HepG2 (cell line): ENCODE measurements around the gene CRYAB. TPM values are rescaled to one million over a fixed set of nuclear protein-coding genes. Genes with fewer than 3 reads are reported as not detected.

ENCODE experiments used
- CREB1 ChIP-seq, 2 experiments: fragments of 450-650 bp in 1 of 2; IDR thresholded peaks; 2 replicates each; pipeline ENCODE4 v1.6.1; 2016 to 2017; ENCODE audit warnings: control low read depth in 1 of 2, mild to moderate bottlenecking in 1 of 2, missing compliant biosample characterization in 1 of 2, missing genetic modification characterization in 1 of 2
- FOXK1 ChIP-seq: sonication (generic); formaldehyde crosslinking; IDR thresholded peaks from 2 replicates; pipeline ENCODE4 v1.4.0; 2020; ENCODE audit warnings: low read depth, missing genetic modification reagents, borderline replicate concordance
- HOXA5 ChIP-seq: sonication (generic); formaldehyde crosslinking; IDR thresholded peaks from 2 replicates; pipeline ENCODE4 v1.4.0; 2020; ENCODE audit warnings: missing genetic modification reagents
- HOXA7 ChIP-seq: sonication (generic); formaldehyde crosslinking; IDR thresholded peaks from 2 replicates; pipeline ENCODE4 v1.8.1; 2022; ENCODE audit warnings: mild to moderate bottlenecking, missing genetic modification reagents, moderate library complexity
- ISL2 ChIP-seq: sonication (generic); formaldehyde crosslinking; IDR thresholded peaks from 2 replicates; pipeline ENCODE4 v1.5.0; 2020; ENCODE audit warnings: missing genetic modification reagents
- KMT2A ChIP-seq: sonication (generic); formaldehyde crosslinking; IDR thresholded peaks from 2 replicates; pipeline ENCODE4 v1.4.0; 2020; ENCODE audit warnings: missing genetic modification reagents
- MIER3 ChIP-seq: IDR thresholded peaks from 2 replicates; pipeline ENCODE4 v1.6.1; 2016; ENCODE audit warnings: missing compliant biosample characterization, borderline replicate concordance
- SNAI1 ChIP-seq: sonication (generic); formaldehyde crosslinking; IDR thresholded peaks from 2 replicates; pipeline ENCODE4 v1.5.0; 2020; ENCODE audit warnings: mild to moderate bottlenecking, missing genetic modification reagents, borderline replicate concordance
- TCF12 ChIP-seq, 2 experiments: fragments of 450-650 bp in 1 of 2; sonication (generic) in 1 of 2; formaldehyde crosslinking in 1 of 2; IDR thresholded peaks; 2 replicates each; pipeline versions ENCODE4 v1.6.1 to v1.8.0; 2017 to 2022; ENCODE audit warnings: antibody characterized with exemption in 1 of 2, mild to moderate bottlenecking in 1 of 2, missing genetic modification reagents in 1 of 2, moderate library complexity in 1 of 2
- ZNF180 ChIP-seq: sonication (generic); formaldehyde crosslinking; IDR thresholded peaks from 2 replicates; pipeline ENCODE4 v1.4.0; 2020; ENCODE audit warnings: low read depth, missing genetic modification reagents, borderline replicate concordance
- ZNF274 ChIP-seq: sonication (generic); formaldehyde crosslinking; IDR thresholded peaks from 2 replicates; pipeline ENCODE4 v1.5.1; 2020; ENCODE audit warnings: mild to moderate bottlenecking, missing genetic modification reagents
- ZNF557 ChIP-seq: sonication (generic); formaldehyde crosslinking; IDR thresholded peaks from 2 replicates; pipeline ENCODE4 v1.4.0; 2020; ENCODE audit warnings: missing genetic modification reagents
- ZNF569 ChIP-seq: sonication (generic); formaldehyde crosslinking; IDR thresholded peaks from 2 replicates; pipeline ENCODE4 v1.5.0; 2020; ENCODE audit warnings: mild to moderate bottlenecking, missing genetic modification reagents, moderate library complexity, borderline replicate concordance
- ZNF616 ChIP-seq: sonication (generic); formaldehyde crosslinking; IDR thresholded peaks from 2 replicates; pipeline ENCODE4 v1.5.0; 2020; ENCODE audit warnings: low read depth, mild to moderate bottlenecking, missing genetic modification reagents
- ZNF644 ChIP-seq: IDR thresholded peaks from 2 replicates; pipeline ENCODE4 v1.6.1; 2016; ENCODE audit warnings: low read depth
- ZNF691 ChIP-seq: sonication (generic); formaldehyde crosslinking; IDR thresholded peaks from 2 replicates; pipeline ENCODE4 v1.4.0; 2020; ENCODE audit warnings: missing genetic modification reagents, low read depth, mild to moderate bottlenecking, borderline replicate concordance
- ZNF878 ChIP-seq: sonication (generic); formaldehyde crosslinking; IDR thresholded peaks from 2 replicates; pipeline ENCODE4 v1.8.1; 2023; ENCODE audit warnings: mild to moderate bottlenecking, missing genetic modification reagents, moderate library complexity
- polyA plus RNA-seq, 8 experiments: library from polyadenylated mRNA; depleted of rRNA in 3 of 8; stranded (reverse) in 7 of 8; unstranded in 1 of 8; fragments of >200 nt; fragmentation: Illumina TruSeq in 4 of 8; extraction: Trizol in 4 of 8; gene quantifications; 2 replicates each; pipeline versions ENCODE4 v1.2.1 to v1.2.3, GENCODE V29; 2011 to 2016; ENCODE audit warnings: low read depth in 4 of 8, missing spikeins in 1 of 8, mixed read lengths in 1 of 8; ENCODE audit not compliant: insufficient read depth in 1 of 8
- total RNA-seq, 5 experiments: library from RNA; depleted of rRNA; stranded (reverse); fragments of >200 nt; fragmentation: Illumina TruSeq; extraction: Trizol; gene quantifications; 2 replicates each; pipeline ENCODE4 v1.2.3, GENCODE V29; 2016; ENCODE audit warnings: low read depth in 1 of 5
- TF ChIP-seq, protein P1 (sequence below): sonication (generic); formaldehyde crosslinking; IDR thresholded peaks from 2 replicates; pipeline ENCODE4 v1.4.0; 2020; ENCODE audit warnings: missing genetic modification reagents, mild to moderate bottlenecking, borderline replicate concordance
- TF ChIP-seq, protein P2 (sequence below): IDR thresholded peaks from 2 replicates; pipeline ENCODE4 v1.6.1; 2012; ENCODE audit warnings: inconsistent platforms
- TF ChIP-seq, protein P3 (sequence below): sonication (generic); formaldehyde crosslinking; IDR thresholded peaks from 2 replicates; pipeline ENCODE4 v1.5.0; 2020; ENCODE audit warnings: missing genetic modification reagents
- TF ChIP-seq, protein P4 (sequence below): sonication (generic); formaldehyde crosslinking; IDR thresholded peaks from 2 replicates; pipeline ENCODE4 v1.4.0; 2020; ENCODE audit warnings: missing genetic modification reagents, borderline replicate concordance

CRYAB gene
- total and polyA plus RNA-seq, 2 of the 13 experiments (the other 11 are each of a cell fraction or from before 2014, with no cell fraction given): 0.55 to 1.1 TPM

GRCh38 chr11:111870886-111871692 is 40.5 kb downstream of the CRYAB start, which contains the start of gene ALG9 (continued):
- TF ChIP-seq TCF12 (IDR thresholded peaks at IDR 0.05): no peak
- 0 out of 2 replicates have a peak, but pooled peaks have one; percentile 79 for TF ChIP-seq TCF12 (CRISPR knock-in tag; IDR thresholded peaks at IDR 0.05)
- TF ChIP-seq ZNF691 (CRISPR knock-in tag): peak; percentile 74; the same call in 1 of the 2 replicates
- TF ChIP-seq ISL2 (CRISPR knock-in tag): no peak
- no peak for TF ChIP-seq ZNF180
- TF ChIP-seq HOXA7 (CRISPR knock-in tag): no peak
- TF ChIP-seq SNAI1: no peak
- TF ChIP-seq, protein P1, sequence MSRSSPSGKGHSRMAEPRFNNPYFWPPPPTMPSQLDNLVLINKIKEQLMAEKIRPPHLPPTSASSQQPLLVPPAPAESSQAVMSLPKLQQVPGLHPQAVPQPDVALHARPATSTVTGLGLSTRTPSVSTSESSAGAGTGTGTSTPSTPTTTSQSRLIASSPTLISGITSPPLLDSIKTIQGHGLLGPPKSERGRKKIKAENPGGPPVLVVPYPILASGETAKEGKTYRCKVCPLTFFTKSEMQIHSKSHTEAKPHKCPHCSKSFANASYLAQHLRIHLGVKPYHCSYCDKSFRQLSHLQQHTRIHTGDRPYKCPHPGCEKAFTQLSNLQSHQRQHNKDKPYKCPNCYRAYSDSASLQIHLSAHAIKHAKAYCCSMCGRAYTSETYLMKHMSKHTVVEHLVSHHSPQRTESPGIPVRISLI: no peak; the same call in 1 of the 2 replicates
- peak; percentile 57; the same call in 1 of the 2 replicates for TF ChIP-seq ZNF644
- no peak for TF ChIP-seq FOXK1 (CRISPR knock-in tag)
- TF ChIP-seq, protein P2, sequence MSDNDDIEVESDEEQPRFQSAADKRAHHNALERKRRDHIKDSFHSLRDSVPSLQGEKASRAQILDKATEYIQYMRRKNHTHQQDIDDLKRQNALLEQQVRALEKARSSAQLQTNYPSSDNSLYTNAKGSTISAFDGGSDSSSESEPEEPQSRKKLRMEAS: no peak
- no peak for TF ChIP-seq ZNF878
- 0 out of 2 replicates have a peak, but pooled peaks have one; percentile 52 for TF ChIP-seq MIER3 (CRISPR knock-in tag)
- peak; percentile 65 for TF ChIP-seq KMT2A (CRISPR knock-in tag)
- TF ChIP-seq ZNF569 (CRISPR knock-in tag): no peak
- no peak for TF ChIP-seq CREB1 (IDR thresholded peaks at IDR 0.05)
- TF ChIP-seq CREB1 (CRISPR knock-in tag; IDR thresholded peaks at IDR 0.05): no peak; the same call in 1 of the 2 replicates
- TF ChIP-seq HOXA5 (CRISPR knock-in tag): peak; percentile 34; the same call in 1 of the 2 replicates
- no peak for TF ChIP-seq ZNF616 (CRISPR knock-in tag)
- peak; percentile 76 for TF ChIP-seq ZNF274 (CRISPR knock-in tag)
- TF ChIP-seq, protein P3, sequence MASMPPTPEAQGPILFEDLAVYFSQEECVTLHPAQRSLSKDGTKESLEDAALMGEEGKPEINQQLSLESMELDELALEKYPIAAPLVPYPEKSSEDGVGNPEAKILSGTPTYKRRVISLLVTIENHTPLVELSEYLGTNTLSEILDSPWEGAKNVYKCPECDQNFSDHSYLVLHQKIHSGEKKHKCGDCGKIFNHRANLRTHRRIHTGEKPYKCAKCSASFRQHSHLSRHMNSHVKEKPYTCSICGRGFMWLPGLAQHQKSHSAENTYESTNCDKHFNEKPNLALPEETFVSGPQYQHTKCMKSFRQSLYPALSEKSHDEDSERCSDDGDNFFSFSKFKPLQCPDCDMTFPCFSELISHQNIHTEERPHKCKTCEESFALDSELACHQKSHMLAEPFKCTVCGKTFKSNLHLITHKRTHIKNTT (CRISPR knock-in tag): no peak
- TF ChIP-seq, protein P4, sequence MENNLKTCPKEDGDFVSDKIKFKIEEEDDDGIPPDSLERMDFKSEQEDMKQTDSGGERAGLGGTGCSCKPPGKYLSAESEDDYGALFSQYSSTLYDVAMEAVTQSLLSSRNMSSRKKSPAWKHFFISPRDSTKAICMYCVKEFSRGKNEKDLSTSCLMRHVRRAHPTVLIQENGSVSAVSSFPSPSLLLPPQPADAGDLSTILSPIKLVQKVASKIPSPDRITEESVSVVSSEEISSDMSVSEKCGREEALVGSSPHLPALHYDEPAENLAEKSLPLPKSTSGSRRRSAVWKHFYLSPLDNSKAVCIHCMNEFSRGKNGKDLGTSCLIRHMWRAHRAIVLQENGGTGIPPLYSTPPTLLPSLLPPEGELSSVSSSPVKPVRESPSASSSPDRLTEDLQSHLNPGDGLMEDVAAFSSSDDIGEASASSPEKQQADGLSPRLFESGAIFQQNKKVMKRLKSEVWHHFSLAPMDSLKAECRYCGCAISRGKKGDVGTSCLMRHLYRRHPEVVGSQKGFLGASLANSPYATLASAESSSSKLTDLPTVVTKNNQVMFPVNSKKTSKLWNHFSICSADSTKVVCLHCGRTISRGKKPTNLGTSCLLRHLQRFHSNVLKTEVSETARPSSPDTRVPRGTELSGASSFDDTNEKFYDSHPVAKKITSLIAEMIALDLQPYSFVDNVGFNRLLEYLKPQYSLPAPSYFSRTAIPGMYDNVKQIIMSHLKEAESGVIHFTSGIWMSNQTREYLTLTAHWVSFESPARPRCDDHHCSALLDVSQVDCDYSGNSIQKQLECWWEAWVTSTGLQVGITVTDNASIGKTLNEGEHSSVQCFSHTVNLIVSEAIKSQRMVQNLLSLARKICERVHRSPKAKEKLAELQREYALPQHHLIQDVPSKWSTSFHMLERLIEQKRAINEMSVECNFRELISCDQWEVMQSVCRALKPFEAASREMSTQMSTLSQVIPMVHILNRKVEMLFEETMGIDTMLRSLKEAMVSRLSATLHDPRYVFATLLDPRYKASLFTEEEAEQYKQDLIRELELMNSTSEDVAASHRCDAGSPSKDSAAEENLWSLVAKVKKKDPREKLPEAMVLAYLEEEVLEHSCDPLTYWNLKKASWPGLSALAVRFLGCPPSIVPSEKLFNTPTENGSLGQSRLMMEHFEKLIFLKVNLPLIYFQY: no peak
- TF ChIP-seq ZNF557: no peak
